DND-41 (cell line): Measurements from ENCODE around the gene AK1.

Experiments used
- ATAC-seq: fragments of 200-7000 bp; cut with Tn5 transposase; 3 replicates; pipeline ENCODE4 v1.9.1; 2021; ENCODE audit warnings: low read depth; ENCODE audit not compliant: insufficient read depth
- DNase-seq: peaks from one replicate; pipeline ENCODE4 v3.0.0-alpha.2; 2020
- H2AFZ ChIP-seq: 2 replicates; pipeline ENCODE4 v1.6.0; 2012; ENCODE audit warnings: low read depth, low read length
- H3K27ac ChIP-seq: 2 replicates; pipeline ENCODE4 v1.5.1; 2012; ENCODE audit warnings: low read length, inconsistent platforms
- H3K27me3 ChIP-seq: fragments of 200-600 bp; sonication (generic); 2 replicates; pipeline ENCODE4 v1.6.0; 2012; ENCODE audit warnings: low read length, mild to moderate bottlenecking, inconsistent platforms; ENCODE audit not compliant: insufficient read depth, poor library complexity
- H3K36me3 ChIP-seq: 2 replicates; pipeline ENCODE4 v1.5.1; 2012; ENCODE audit warnings: low read length, inconsistent platforms; ENCODE audit not compliant: insufficient read depth
- H3K4me1 ChIP-seq: 2 replicates; pipeline ENCODE4 v1.5.1; 2012; ENCODE audit warnings: mild to moderate bottlenecking, low read length; ENCODE audit not compliant: insufficient read depth
- H3K4me2 ChIP-seq: 2 replicates; pipeline ENCODE4 v1.6.0; 2012; ENCODE audit warnings: mild to moderate bottlenecking, moderate library complexity, low read length, inconsistent platforms; ENCODE audit not compliant: insufficient read depth
- H3K4me3 ChIP-seq, 2 experiments: fragments of 200-600 bp in 1 of 2; shearing (Covaris generic) in 1 of 2; 2 replicates each; pipeline ENCODE4 v1.5.1; 2012 to 2016; ENCODE audit warnings: inconsistent platforms in 2 of 2, low read length in 2 of 2, mild to moderate bottlenecking in 2 of 2, low read depth in 1 of 2, moderate library complexity in 1 of 2
- H3K79me2 ChIP-seq: 2 replicates; pipeline ENCODE4 v1.6.0; 2012; ENCODE audit warnings: low read length, inconsistent platforms; ENCODE audit not compliant: insufficient read depth
- H3K9ac ChIP-seq: 2 replicates; pipeline ENCODE4 v1.6.0; 2012; ENCODE audit warnings: low read depth, mild to moderate bottlenecking, inconsistent platforms, low read length, moderate library complexity
- H3K9me3 ChIP-seq: 2 replicates; pipeline ENCODE4 v1.5.1; 2012; ENCODE audit warnings: low read length, moderate library complexity, mild to moderate bottlenecking, inconsistent platforms; ENCODE audit not compliant: insufficient read depth, severe bottlenecking
- H4K20me1 ChIP-seq: 2 replicates; pipeline ENCODE4 v1.6.0; 2012; ENCODE audit warnings: low read length; ENCODE audit not compliant: insufficient read depth
- EZH2 ChIP-seq: IDR thresholded peaks from 3 replicates; pipeline ENCODE4 v1.6.1; 2012; ENCODE audit warnings: borderline replicate concordance, low read depth, mild to moderate bottlenecking, moderate library complexity, low read length, inconsistent platforms; ENCODE audit not compliant: severe bottlenecking
- TF ChIP-seq, protein P1 (sequence below): IDR thresholded peaks from 2 replicates; pipeline ENCODE4 v1.5.1; 2012; ENCODE audit warnings: borderline replicate concordance, low read length, moderate library complexity, mild to moderate bottlenecking; ENCODE audit not compliant: poor library complexity, severe bottlenecking; ENCODE audit errors: extremely low read depth

Gene AK1

DNA sequence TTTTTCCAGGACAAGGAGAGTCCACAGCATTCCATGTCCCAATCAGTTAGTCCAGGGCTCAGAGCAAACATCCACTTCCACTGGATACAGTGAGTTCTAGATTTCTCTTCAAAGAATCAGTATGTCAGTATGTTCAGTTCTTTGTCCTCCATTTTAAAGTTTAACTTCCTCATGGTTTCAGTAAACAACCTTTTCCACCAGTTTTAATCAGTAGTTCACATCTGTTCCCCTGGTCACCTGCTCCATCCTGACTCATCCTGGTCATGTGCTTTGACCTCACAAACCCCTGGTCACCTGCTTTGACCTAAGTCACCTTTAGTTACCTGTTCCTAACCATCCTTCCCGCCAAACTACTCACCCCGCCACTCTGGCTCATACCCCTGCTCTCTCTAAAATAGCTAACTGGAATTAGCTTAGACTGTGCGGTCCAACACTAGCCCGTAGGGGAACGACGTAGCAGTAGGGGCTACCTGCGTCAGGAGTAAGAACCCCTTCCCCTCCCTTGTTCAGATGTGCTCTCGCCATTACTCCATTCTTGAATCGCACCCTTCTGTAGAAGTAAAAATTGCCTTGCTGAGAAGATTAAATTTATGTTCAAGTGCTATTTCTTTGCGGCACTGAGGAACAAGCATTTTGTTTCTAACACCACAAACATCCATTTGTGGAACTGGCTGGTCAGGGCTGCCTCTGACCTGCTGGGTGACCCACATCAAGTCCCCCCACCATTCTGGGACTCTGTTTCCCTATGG is 28.5 kb downstream of the AK1 start:
- H3K9me3 ChIP-seq = peaks cover 7% of the 10 kb centered on the region
- H3K27ac ChIP-seq = no peak overlapping the region
- H3K36me3 ChIP-seq = no peaks in the 10 kb centered on the region
- TF ChIP-seq EZH2 = no peak
- TF ChIP-seq, protein P1, sequence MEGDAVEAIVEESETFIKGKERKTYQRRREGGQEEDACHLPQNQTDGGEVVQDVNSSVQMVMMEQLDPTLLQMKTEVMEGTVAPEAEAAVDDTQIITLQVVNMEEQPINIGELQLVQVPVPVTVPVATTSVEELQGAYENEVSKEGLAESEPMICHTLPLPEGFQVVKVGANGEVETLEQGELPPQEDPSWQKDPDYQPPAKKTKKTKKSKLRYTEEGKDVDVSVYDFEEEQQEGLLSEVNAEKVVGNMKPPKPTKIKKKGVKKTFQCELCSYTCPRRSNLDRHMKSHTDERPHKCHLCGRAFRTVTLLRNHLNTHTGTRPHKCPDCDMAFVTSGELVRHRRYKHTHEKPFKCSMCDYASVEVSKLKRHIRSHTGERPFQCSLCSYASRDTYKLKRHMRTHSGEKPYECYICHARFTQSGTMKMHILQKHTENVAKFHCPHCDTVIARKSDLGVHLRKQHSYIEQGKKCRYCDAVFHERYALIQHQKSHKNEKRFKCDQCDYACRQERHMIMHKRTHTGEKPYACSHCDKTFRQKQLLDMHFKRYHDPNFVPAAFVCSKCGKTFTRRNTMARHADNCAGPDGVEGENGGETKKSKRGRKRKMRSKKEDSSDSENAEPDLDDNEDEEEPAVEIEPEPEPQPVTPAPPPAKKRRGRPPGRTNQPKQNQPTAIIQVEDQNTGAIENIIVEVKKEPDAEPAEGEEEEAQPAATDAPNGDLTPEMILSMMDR = no peak
- H2AFZ ChIP-seq = no peak overlapping the region
- H3K4me2 ChIP-seq = no peak overlapping the region
- H3K4me3 ChIP-seq = no peak overlapping the region
- DNase-seq (no peak), ATAC-seq (no peak)
- no peaks in the 10 kb centered on the region for H3K27me3 ChIP-seq
- no peaks in the 10 kb centered on the region for H4K20me1 ChIP-seq
- H3K79me2 ChIP-seq = no peaks in the 10 kb centered on the region
- H3K4me1 ChIP-seq = no peaks in the 10 kb centered on the region
- H3K9ac ChIP-seq = no peak overlapping the region

DNA sequence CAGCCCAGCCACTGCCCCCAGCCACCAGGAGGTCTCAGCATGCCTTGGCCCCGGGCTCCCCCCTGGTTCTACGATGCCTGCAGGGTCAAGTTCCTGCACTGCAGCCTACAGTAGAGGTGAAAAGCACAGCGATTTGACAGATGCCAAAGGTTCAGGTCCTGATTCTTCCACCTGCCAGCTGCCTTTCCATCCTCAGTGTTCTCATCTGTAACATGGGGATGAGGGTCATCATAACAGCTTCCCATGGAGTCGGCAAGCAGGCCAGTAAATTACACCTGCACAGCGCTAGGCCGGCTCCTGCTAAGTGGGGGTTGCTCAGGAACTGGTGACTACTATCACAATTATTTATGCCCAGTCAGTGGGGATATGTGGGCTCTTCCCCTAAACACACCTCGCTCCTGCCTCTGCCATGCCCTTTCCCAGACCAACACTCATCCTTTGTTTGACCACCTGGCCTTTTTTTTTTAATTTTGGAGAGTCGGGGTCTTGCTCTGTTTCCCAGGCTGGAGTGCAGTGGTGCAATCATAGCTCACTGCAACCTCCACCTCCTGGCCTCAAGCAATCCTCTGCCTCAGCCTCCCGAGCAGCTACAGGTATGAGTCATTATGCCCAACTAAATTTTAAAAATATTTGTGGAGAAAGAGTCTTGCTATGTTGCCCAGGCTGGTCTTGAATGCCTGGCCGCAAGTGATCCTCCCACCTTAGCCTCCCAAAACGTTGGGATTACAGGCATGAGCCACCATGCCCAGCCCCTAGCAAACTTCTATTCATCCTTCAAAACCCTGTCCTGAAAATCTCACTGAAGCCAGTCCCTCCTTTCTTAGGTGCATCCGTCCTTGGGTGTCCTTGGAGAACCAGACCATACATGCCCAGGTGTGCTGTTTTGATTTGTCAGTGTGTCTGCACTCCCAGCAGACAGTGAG is 29.4 kb downstream of the AK1 start:
- Histone ChIP-seq H3K79me2 (no peaks in the 10 kb centered on the region), H3K27ac (no peak overlapping the region), H3K36me3 (no peaks in the 10 kb centered on the region), H3K9me3 (peaks cover 7% of the 10 kb centered on the region), H3K27me3 (no peaks in the 10 kb centered on the region), H3K4me1 (no peaks in the 10 kb centered on the region), H2AFZ (no peak overlapping the region), H3K4me3 (no peak overlapping the region), H4K20me1 (no peaks in the 10 kb centered on the region), H3K9ac (no peak overlapping the region), H3K4me2 (no peak overlapping the region)
- no peak for ATAC-seq
- DNase-seq = no peak
- TF ChIP-seq EZH2 = no peak
- TF ChIP-seq, protein P1 = no peak

DNA sequence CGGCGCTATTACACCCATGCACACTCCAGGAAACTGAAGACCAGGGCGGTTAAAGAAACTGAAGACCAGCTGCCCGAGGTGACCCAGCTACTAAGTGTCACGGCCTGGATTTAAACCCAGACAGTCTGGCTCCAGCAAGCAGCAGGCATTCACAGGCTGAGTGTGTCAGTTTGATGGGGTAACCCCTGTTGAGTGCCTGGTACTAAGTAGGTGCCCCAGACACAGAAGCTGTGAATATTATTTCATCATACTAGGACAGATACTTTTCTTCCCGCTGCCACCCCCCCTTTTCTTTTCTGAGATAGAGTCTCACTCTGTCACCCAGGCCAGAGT is 30.3 kb downstream of the AK1 start:
- ATAC-seq = no peak
- H3K9me3 ChIP-seq = peaks cover 7% of the 10 kb centered on the region
- H3K27me3 ChIP-seq = no peaks in the 10 kb centered on the region
- H3K4me2 ChIP-seq = no peak overlapping the region
- no peak for DNase-seq
- TF ChIP-seq, protein P1 = no peak
- no peak for TF ChIP-seq EZH2
- no peak overlapping the region for H3K27ac ChIP-seq
- H3K79me2 ChIP-seq = no peaks in the 10 kb centered on the region
- no peaks in the 10 kb centered on the region for H3K36me3 ChIP-seq
- H3K9ac ChIP-seq = no peak overlapping the region
- H2AFZ ChIP-seq = no peak overlapping the region
- no peaks in the 10 kb centered on the region for H4K20me1 ChIP-seq
- H3K4me1 ChIP-seq = no peaks in the 10 kb centered on the region
- no peak overlapping the region for H3K4me3 ChIP-seq
